ENCODE measurements around the gene FXYD6. TPM values are rescaled to one million over a fixed set of nuclear protein-coding genes. Genes with fewer than 3 reads are reported as not detected.

Gene FXYD6
- total and polyA plus RNA-seq, 8 donors: 2.7 to 48.0 (median 8.9) TPM

- FAIRE-seq (no peak), ATAC-seq (peak; percentile 35 to 90 (median 80)), DNase-seq (no peak)
- peaks cover under 1 to 3% (median 3%) of the 10 kb centered on the region in 3 donors for H3K4me1 ChIP-seq
- no peaks in the 10 kb centered on the region for H3K27me3 ChIP-seq
- H3K27ac ChIP-seq: no peak overlapping the region
- no peaks in the 10 kb centered on the region for H3K36me3 ChIP-seq
- 52 to 54% methylated on average over 22 of the region's 22 CpGs for WGBS, 2 donors
- TF ChIP-seq, protein P1, sequence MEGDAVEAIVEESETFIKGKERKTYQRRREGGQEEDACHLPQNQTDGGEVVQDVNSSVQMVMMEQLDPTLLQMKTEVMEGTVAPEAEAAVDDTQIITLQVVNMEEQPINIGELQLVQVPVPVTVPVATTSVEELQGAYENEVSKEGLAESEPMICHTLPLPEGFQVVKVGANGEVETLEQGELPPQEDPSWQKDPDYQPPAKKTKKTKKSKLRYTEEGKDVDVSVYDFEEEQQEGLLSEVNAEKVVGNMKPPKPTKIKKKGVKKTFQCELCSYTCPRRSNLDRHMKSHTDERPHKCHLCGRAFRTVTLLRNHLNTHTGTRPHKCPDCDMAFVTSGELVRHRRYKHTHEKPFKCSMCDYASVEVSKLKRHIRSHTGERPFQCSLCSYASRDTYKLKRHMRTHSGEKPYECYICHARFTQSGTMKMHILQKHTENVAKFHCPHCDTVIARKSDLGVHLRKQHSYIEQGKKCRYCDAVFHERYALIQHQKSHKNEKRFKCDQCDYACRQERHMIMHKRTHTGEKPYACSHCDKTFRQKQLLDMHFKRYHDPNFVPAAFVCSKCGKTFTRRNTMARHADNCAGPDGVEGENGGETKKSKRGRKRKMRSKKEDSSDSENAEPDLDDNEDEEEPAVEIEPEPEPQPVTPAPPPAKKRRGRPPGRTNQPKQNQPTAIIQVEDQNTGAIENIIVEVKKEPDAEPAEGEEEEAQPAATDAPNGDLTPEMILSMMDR (IDR thresholded peaks at IDR 0.05): peak in 1 of 4 donors; percentile 18
- no peaks in the 10 kb centered on the region for H3K9me3 ChIP-seq
- no peak overlapping the region for H3K4me3 ChIP-seq
- intact Hi-C loops (cut with DNase I): loop anchor here in 2 of 3 donors (5.0 to 10.0 kb wide), 3 partner anchors 243 to 385 kb away; no protein-coding TSS in a partner anchor
Observed at GRCh38 chr11:117809236-117810055, 67.0 kb downstream of the FXYD6 start.

DNA sequence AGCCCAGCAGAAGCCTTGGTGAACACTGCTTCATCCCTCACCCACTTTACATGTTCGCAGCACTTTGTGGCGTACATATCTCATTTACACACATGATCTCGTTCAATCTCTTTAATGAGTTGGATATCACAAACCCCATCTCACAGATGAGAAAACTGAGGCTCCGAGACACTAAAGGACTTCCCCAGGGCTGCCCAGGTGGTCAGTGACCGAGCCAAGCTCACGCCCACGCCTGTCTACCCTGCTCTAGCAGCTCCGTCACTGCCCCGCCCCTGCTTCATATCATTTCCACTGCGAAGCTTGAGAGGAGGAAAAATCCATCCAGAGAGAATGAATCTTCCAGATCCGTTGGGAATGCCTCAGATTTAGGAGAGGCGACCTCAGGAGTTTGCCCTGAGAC lies 67.7 kb downstream of the FXYD6 start:
- no peaks in the 10 kb centered on the region for H3K4me1 ChIP-seq
- WGBS, 2 donors: 53 to 65% methylated on average over 12 of the region's 12 CpGs

DNA sequence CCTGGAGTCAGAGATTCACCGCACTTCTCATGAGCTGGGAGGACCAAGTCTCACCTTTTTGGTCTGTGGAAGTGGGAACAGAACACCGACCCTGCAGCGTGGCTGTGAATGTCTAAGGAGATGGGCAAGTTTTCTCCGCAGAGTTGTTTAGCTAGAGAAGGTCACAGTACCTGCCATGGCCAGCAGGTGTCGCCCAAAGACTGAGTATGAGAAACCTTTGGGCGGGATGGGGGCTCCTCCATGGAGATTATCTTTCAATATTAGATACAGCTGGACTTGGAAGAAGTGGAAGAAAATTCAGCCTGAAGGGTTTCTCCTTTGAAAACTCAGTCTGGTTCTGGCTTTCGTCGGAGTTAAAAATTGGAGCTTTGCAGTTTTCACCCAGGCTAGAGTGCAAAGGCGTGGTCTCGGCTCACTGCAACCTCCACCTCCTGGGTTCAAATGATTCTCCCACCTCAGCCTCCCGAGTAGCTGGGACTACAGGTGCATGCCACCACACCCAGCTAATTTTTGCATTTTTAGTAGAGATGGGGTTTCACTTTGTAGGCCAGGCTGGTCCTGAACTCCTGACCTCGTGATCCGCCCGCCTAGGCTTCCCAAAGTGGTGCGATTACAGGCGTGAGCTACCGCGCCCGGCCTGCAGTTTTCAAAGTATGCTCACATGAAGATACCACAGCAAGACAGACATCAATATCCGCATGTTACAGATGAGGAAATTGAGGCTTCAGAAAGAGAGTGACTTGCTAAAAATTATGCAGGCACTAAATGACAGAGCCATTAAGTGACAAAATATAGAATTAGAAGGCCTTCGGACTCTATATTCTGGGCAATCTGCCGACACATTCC lies 68.8 kb downstream of the FXYD6 start:
- 43 to 47% methylated on average over 22 of the region's 22 CpGs for WGBS, 2 donors
- FAIRE-seq: no peak
- Histone ChIP-seq H3K36me3 (no peaks in the 10 kb centered on the region), H3K27ac (no peak overlapping the region), H3K27me3 (no peaks in the 10 kb centered on the region), H3K4me3 (no peak overlapping the region), H3K4me1 (no peaks in the 10 kb centered on the region), H3K9me3 (no peaks in the 10 kb centered on the region)
- intact Hi-C loops (cut with DNase I): loop anchor here in 2 of 3 donors (5.0 to 10.0 kb wide), 3 partner anchors 245 to 383 kb away; no protein-coding TSS in a partner anchor
- ATAC-seq: peak; percentile 50 to 89 (median 80)
- peak in 3 of 6 donors; percentile 75 to 93 (median 80) for DNase-seq
- TF ChIP-seq, protein P1 (IDR thresholded peaks at IDR 0.05): peak; percentile 78 to 87 (median 85)

More for the DNA sequence above, 67.7 kb downstream of the FXYD6 start:
- FAIRE-seq (no peak), ATAC-seq (peak in 2 of 4 donors; percentile 9 to 26), DNase-seq (no peak)
- H3K27me3 ChIP-seq: no peaks in the 10 kb centered on the region
- no peaks in the 10 kb centered on the region for H3K9me3 ChIP-seq
- no peak overlapping the region for H3K27ac ChIP-seq
- H3K4me3 ChIP-seq: no peak overlapping the region
- intact Hi-C loops (cut with DNase I): loop anchor here in 2 of 3 donors (5.0 to 10.0 kb wide), 3 partner anchors 244 to 384 kb away; no protein-coding TSS in a partner anchor
- H3K36me3 ChIP-seq: no peaks in the 10 kb centered on the region
- TF ChIP-seq, protein P1 (IDR thresholded peaks at IDR 0.05): no peak

DNA sequence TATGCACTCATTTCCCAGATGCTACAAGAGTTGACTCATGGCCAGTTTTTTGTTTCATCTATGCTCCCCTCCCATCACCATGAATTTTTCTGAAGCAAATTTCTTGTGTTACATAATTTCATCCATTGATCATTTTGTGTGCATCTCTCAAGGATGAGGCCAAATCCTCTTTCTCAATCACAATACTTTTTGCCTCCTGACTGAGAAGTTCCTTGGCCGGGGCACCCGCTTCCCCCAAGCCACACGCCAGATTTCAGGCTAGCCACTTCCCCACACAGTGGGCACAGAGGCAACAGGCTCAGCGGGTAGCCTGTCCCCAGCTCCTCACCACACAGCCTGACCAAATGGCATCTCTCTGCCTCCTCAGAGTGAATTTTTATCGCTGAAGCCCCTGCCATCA lies 69.6 kb downstream of the FXYD6 start:
- H3K27ac ChIP-seq: no peak overlapping the region
- H3K9me3 ChIP-seq: no peaks in the 10 kb centered on the region
- no peak for DNase-seq
- ATAC-seq: peak in 2 of 4 donors; percentile 16 to 42
- H3K27me3 ChIP-seq: no peaks in the 10 kb centered on the region
- no peak for FAIRE-seq
- 68 to 71% methylated on average over 5 of the region's 5 CpGs for WGBS, 2 donors
- no peak overlapping the region for H3K4me3 ChIP-seq
- TF ChIP-seq, protein P1 (IDR thresholded peaks at IDR 0.05): no peak
- intact Hi-C loops (cut with DNase I): loop anchor here in 2 of 3 donors (5.0 to 10.0 kb wide), 3 partner anchors 245 to 382 kb away; no protein-coding TSS in a partner anchor
- no peaks in the 10 kb centered on the region for H3K36me3 ChIP-seq
- H3K4me1 ChIP-seq: no peaks in the 10 kb centered on the region
